ENCODE measurements around the gene ALAD. TPM values are rescaled to one million over a fixed set of nuclear protein-coding genes. Genes with fewer than 3 reads are reported as not detected.
A peak's percentile ranks its signal among the peaks of the same experiment; 100 is the strongest.

ALAD gene
- total RNA-seq, 1 experiment from 2014 or later: 8.9 TPM

- ChIA-PET CTCF (no interaction called here), POLR2A (no interaction called here)
- DNase-seq (ENCODE audit: low read depth, low spot score) (no peak), ATAC-seq (no peak)
- Histone ChIP-seq H3K4me1 (ENCODE audit: control insufficient read depth, insufficient read depth, low read length) (no peaks in the 10 kb centered on the region), H3K27ac (ENCODE audit: low read length) (no peak overlapping the region), H3K36me3 (ENCODE audit: control insufficient read depth, insufficient read depth, low read length) (no peaks in the 10 kb centered on the region), H3K27me3 (ENCODE audit: control insufficient read depth, insufficient read depth, low read length) (no peaks in the 10 kb centered on the region), H3K9me3 (ENCODE audit: control insufficient read depth, insufficient read depth, low read depth, low read length) (no peaks in the 10 kb centered on the region), H3K4me3 (ENCODE audit: low read depth in 2 of 2, low read length in 2 of 2) (no peak overlapping the region)
- BruUV-seq (replicated peaks): no TSS peak
- intact Hi-C loops (cut with micrococcal nuclease; ENCODE audit: unreplicated experiment): no loop called here
- TF ChIP-seq TCF7L2 (IDR thresholded peaks at IDR 0.05; ENCODE audit: low read depth, low read length) (no peak), REST (IDR thresholded peaks at IDR 0.05; ENCODE audit: insufficient read depth in 1 of 2, low read depth in 2 of 2, low read length in 1 of 2) (no peak), SIN3A (IDR thresholded peaks at IDR 0.05; ENCODE audit: borderline replicate concordance, insufficient read depth, low read depth, low read length) (no peak), POLR2AphosphoS5 (IDR thresholded peaks at IDR 0.05; ENCODE audit: low read depth, low read length) (no peak), CTCF (IDR thresholded peaks at IDR 0.05) (no peak)
- in situ Hi-C loops (cut with HindIII; ENCODE audit: low pct_unique_long_range_greater_than_20kb, low sequenced_read_pairs): no loop called here
These were observed 15.2 kb upstream of the ALAD start for GRCh38 chr9:113416149-113416721.

- CTCF ChIA-PET: interaction anchor here (0.7 to 1.0 kb wide), 3 partner anchors 9 to 247 kb away, joined by 4 to 8 read pairs (median 6); partner anchors contain the start of gene ALAD
- Histone ChIP-seq H3K36me3 (ENCODE audit: control insufficient read depth, insufficient read depth, low read length) (peaks cover 7% of the 10 kb centered on the region), H3K27ac (ENCODE audit: low read length) (peak within 1 kb of the TSS; percentile 99), H3K9me3 (ENCODE audit: control insufficient read depth, insufficient read depth, low read depth, low read length) (no peaks in the 10 kb centered on the region), H3K4me3 (ENCODE audit: low read depth in 2 of 2, low read length in 2 of 2) (peak within 1 kb of the TSS; percentile 95 to 97), H3K4me1 (ENCODE audit: control insufficient read depth, insufficient read depth, low read length) (no peaks in the 10 kb centered on the region; the same call in 1 of the 2 replicates), H3K27me3 (ENCODE audit: control insufficient read depth, insufficient read depth, low read length) (no peaks in the 10 kb centered on the region)
- POLR2A ChIA-PET: interaction anchor here (0.7 kb wide), 1 partner anchor 9 kb away, joined by 5 read pairs; no protein-coding TSS in a partner anchor
- in situ Hi-C loops (cut with HindIII; ENCODE audit: low pct_unique_long_range_greater_than_20kb, low sequenced_read_pairs) (no loop called here), intact Hi-C loops (cut with micrococcal nuclease; ENCODE audit: unreplicated experiment) (no loop called here)
- ATAC-seq (peak; percentile 98), DNase-seq (ENCODE audit: low read depth, low spot score) (peak; percentile 67)
- BruUV-seq (replicated peaks): no TSS peak
- TF ChIP-seq CTCF (IDR thresholded peaks at IDR 0.05): no peak
- 0 out of 4 replicates have a peak, but pooled peaks of 1 of the 2 experiments have one; percentile 58 for TF ChIP-seq REST (IDR thresholded peaks at IDR 0.05; ENCODE audit: insufficient read depth in 1 of 2, low read depth in 2 of 2, low read length in 1 of 2)
- peak; percentile 64; the same call in 1 of the 2 replicates for TF ChIP-seq SIN3A (IDR thresholded peaks at IDR 0.05; ENCODE audit: borderline replicate concordance, insufficient read depth, low read depth, low read length)
- TF ChIP-seq TCF7L2 (IDR thresholded peaks at IDR 0.05; ENCODE audit: low read depth, low read length): no peak
- TF ChIP-seq POLR2AphosphoS5 (IDR thresholded peaks at IDR 0.05; ENCODE audit: low read depth, low read length): peak; percentile 73
These were observed 9.3 kb upstream of the ALAD start, which contains the start of the genes C9orf43 and POLE3 for GRCh38 chr9:113410207-113410864. C9orf43 (plus strand) TSS chr9:113410747; CDS start chr9:113413494, 2,747 bp downstream. POLE3 (minus strand) TSS chr9:113410675; CDS start chr9:113410293, 382 bp downstream.

Measured in Panc1 (cell line).